K562 (cell line): Measurements from ENCODE around the gene MAD2L1BP. TPM values are rescaled to one million over a fixed set of nuclear protein-coding genes. Genes with fewer than 3 reads are reported as not detected.
A peak's percentile ranks its signal among the peaks of the same experiment; 100 is the strongest.

ENCODE experiments used
- CBX1 ChIP-seq: sonication (generic); IDR thresholded peaks from 2 replicates; pipeline ENCODE4 v1.6.1; 2016; ENCODE audit warnings: antibody characterized with exemption, low read depth, mild to moderate bottlenecking
- ELF4 ChIP-seq: fragments of 450-650 bp; formaldehyde crosslinking; IDR thresholded peaks from 2 replicates; pipeline ENCODE4 v1.4.0; 2022; ENCODE audit warnings: missing genetic modification characterization
- FOSL1 ChIP-seq: fragments of 200-800 bp; sonication (Bioruptor generic); conservative IDR thresholded peaks from 2 replicates; pipeline ENCODE4 v1.6.1; 2016; ENCODE audit warnings: missing genetic modification characterization, missing compliant biosample characterization
- FOXM1 ChIP-seq, 2 experiments: fragments of 450-650 bp in 1 of 2; sonication (generic) in 1 of 2; formaldehyde crosslinking in 1 of 2; IDR thresholded peaks; 2 replicates each; pipeline versions ENCODE4 v1.6.1 to v1.9.0; 2017 to 2022; ENCODE audit warnings: low read depth in 2 of 2, mild to moderate bottlenecking in 2 of 2, missing genetic modification reagents in 1 of 2, moderate library complexity in 1 of 2
- GABPB1 ChIP-seq: sonication (generic); formaldehyde crosslinking; IDR thresholded peaks from 2 replicates; pipeline ENCODE4 v1.8.0; 2022; ENCODE audit warnings: mild to moderate bottlenecking, missing genetic modification reagents
- GTF2E2 ChIP-seq: fragments of 200-800 bp; sonication (Bioruptor generic); IDR thresholded peaks from 2 replicates; pipeline ENCODE4 v1.6.1; 2016; ENCODE audit warnings: missing genetic modification characterization, missing compliant biosample characterization
- KDM4B ChIP-seq, 2 experiments: fragments of 450-650 bp in 1 of 2; sonication (generic) in 1 of 2; IDR thresholded peaks; 2 replicates each; pipeline ENCODE4 v1.6.1; 2016 to 2017; ENCODE audit warnings: borderline replicate concordance in 2 of 2, antibody characterized with exemption in 1 of 2, low read depth in 1 of 2, mild to moderate bottlenecking in 1 of 2
- L3MBTL2 ChIP-seq: fragments of 450-650 bp; IDR thresholded peaks from 2 replicates; pipeline ENCODE4 v1.6.1; 2016; ENCODE audit warnings: mild to moderate bottlenecking, moderate library complexity
- MYBL2 ChIP-seq, 2 experiments: fragments of 450-650 bp in 1 of 2; sonication (generic) in 1 of 2; formaldehyde crosslinking in 1 of 2; IDR thresholded peaks; 2 replicates each; pipeline versions ENCODE4 v1.6.1 to v1.8.1; 2017 to 2022; ENCODE audit warnings: borderline replicate concordance in 1 of 2, inconsistent platforms in 1 of 2, low read depth in 1 of 2, mild to moderate bottlenecking in 1 of 2, missing genetic modification reagents in 1 of 2, moderate library complexity in 1 of 2
- NELFE ChIP-seq: IDR thresholded peaks from 2 replicates; pipeline ENCODE4 v1.6.1; 2011; ENCODE audit warnings: mild to moderate bottlenecking; ENCODE audit not compliant: insufficient read depth, insufficient read length
- NFXL1 ChIP-seq: fragments of 450-650 bp; formaldehyde crosslinking; IDR thresholded peaks from 2 replicates; pipeline ENCODE4 v1.4.0; 2021; ENCODE audit warnings: mild to moderate bottlenecking
- NR1H2 ChIP-seq: sonication (generic); formaldehyde crosslinking; IDR thresholded peaks from 2 replicates; pipeline ENCODE4 v1.4.0; 2020; ENCODE audit warnings: mild to moderate bottlenecking, missing genetic modification reagents
- NUFIP1 ChIP-seq: fragments of 450-650 bp; IDR thresholded peaks from 2 replicates; pipeline ENCODE4 v1.6.1; 2018; ENCODE audit not compliant: partially characterized antibody
- PHB2 ChIP-seq: fragments of 450-650 bp; IDR thresholded peaks from 2 replicates; pipeline ENCODE4 v1.6.1; 2017; ENCODE audit warnings: low read depth
- POLR2G ChIP-seq: fragments of 200-400 bp; formaldehyde crosslinking; IDR thresholded peaks from 2 replicates; pipeline ENCODE4 v1.6.1; 2017; ENCODE audit warnings: low read depth, mild to moderate bottlenecking, antibody characterized with exemption, low read length, moderate library complexity
- TAF7 ChIP-seq: fragments of 450-650 bp; IDR thresholded peaks from 2 replicates; pipeline ENCODE4 v1.6.1; 2016; ENCODE audit warnings: missing genetic modification characterization, missing compliant biosample characterization
- ZNF696 ChIP-seq: fragments of 250-450 bp; sonication (Bioruptor Pico); conservative IDR thresholded peaks from 2 replicates; pipeline ENCODE4 v1.4.0; 2020; ENCODE audit warnings: mild to moderate bottlenecking, moderate library complexity
- ZNF830 ChIP-seq: fragments of 250-450 bp; sonication (Bioruptor Pico); IDR thresholded peaks from 2 replicates; pipeline ENCODE4 v1.5.0; 2021; ENCODE audit warnings: mild to moderate bottlenecking
- polyA plus RNA-seq, 8 experiments: library from polyadenylated mRNA; depleted of rRNA in 4 of 8; stranded (reverse) in 5 of 8; unstranded in 3 of 8; fragments of >200 nt; fragmentation: Nextera tagmentation in 2 of 8; fragmentation: Illumina TruSeq in 1 of 8; extraction: Ambion mirVana in 2 of 8; extraction: Trizol in 1 of 8; gene quantifications; 2 replicates each; pipeline versions ENCODE4 v1.2.1 to v1.2.3, GENCODE V29; 2011 to 2014; ENCODE audit warnings: inconsistent platforms in 1 of 8, missing spikeins in 1 of 8
- total RNA-seq, 7 experiments: library from RNA; depleted of rRNA in 6 of 7; stranded (reverse); fragments of >200 nt in 6 of 7; fragmentation: Illumina TruSeq in 2 of 7; extraction: Trizol in 2 of 7; gene quantifications; 2 replicates each; pipeline versions ENCODE4 v1.2.1 to v1.2.3, GENCODE V29; 2011 to 2021; ENCODE audit warnings: low replicate concordance in 1 of 7
- TF ChIP-seq, protein P1 (sequence below): sonication (generic); formaldehyde crosslinking; IDR thresholded peaks from 2 replicates; pipeline ENCODE4 v1.8.0; 2022; ENCODE audit warnings: missing genetic modification reagents, mild to moderate bottlenecking, borderline replicate concordance
- TF ChIP-seq, protein P2 (sequence below): sonication (generic); formaldehyde crosslinking; IDR thresholded peaks from 2 replicates; pipeline ENCODE4 v1.8.0; 2023; ENCODE audit warnings: mild to moderate bottlenecking, missing genetic modification reagents
- TF ChIP-seq, protein P3 (sequence below): sonication (generic); formaldehyde crosslinking; IDR thresholded peaks from 2 replicates; pipeline ENCODE4 v1.8.0; 2022; ENCODE audit warnings: mild to moderate bottlenecking, missing genetic modification reagents, borderline replicate concordance
- TF ChIP-seq, protein P4 (sequence below), 2 experiments: fragments of 450-650 bp; IDR thresholded peaks; 2 replicates each; pipeline ENCODE4 v1.6.1; 2016

The MAD2L1BP gene
- total and polyA plus RNA-seq, 9 of the 15 experiments (the other 6 are each of a cell fraction or from before 2014, with no cell fraction given), result 69.7 to 321 (median 111) TPM

DNA sequence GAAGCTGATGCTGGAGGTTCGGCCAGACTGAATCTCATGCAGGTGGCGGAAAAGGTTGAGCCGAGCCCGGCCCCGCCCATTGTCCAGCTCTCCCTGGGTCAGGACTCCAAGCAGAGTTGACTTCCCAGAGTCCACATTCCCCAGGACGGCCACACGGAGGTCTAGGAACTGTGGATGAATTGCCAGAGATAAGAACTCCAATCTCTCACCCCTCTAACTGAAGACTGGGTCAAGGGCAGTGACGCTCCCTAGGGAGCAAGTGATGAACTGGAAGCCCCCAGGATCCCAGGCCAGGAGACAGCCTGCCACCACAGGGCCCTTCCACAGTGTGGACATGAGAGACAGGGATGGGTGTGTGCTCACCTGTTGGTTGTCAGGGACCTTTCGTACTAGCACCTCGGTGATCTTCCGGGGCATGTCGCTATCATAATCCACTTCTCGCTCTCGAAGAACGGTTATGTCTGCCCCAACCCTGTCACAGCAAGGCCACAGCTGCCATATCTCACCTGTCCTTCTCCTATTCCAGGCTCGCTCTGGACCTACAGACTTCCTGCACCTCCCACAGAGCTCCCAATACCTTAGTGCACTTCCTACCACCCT, 10.1 kb upstream of the MAD2L1BP start (continued):
- TF ChIP-seq ZNF830 (0 out of 2 replicates have a peak, but pooled peaks have one; percentile 84), POLR2G (peak; percentile 63), CBX1 (no peak), MYBL2 (IDR thresholded peaks at IDR 0.05; ENCODE audit: low read depth) (no peak), MYBL2 (CRISPR knock-in tag; IDR thresholded peaks at IDR 0.05; ENCODE audit: borderline replicate concordance) (no peak), KDM4B (IDR thresholded peaks at IDR 0.05; ENCODE audit: borderline replicate concordance in 2 of 2, low read depth in 1 of 2) (no peak), L3MBTL2 (no peak), NUFIP1 (no peak), GTF2E2 (tag) (no peak), NR1H2 (CRISPR knock-in tag) (no peak), NELFE (no peak), GABPB1 (CRISPR knock-in tag) (no peak), ELF4 (peak; percentile 62; the same call in 1 of the 2 replicates), FOSL1 (tag) (no peak), PHB2 (no peak), NFXL1 (CRISPR knock-in tag) (0 out of 2 replicates have a peak, but pooled peaks have one; percentile 30), TAF7 (tag) (0 out of 2 replicates have a peak, but pooled peaks have one; percentile 4), ZNF696 (no peak), FOXM1 (IDR thresholded peaks at IDR 0.05; ENCODE audit: low read depth) (no peak), FOXM1 (CRISPR knock-in tag; IDR thresholded peaks at IDR 0.05; ENCODE audit: low read depth) (no peak)
- TF ChIP-seq, protein P1, sequence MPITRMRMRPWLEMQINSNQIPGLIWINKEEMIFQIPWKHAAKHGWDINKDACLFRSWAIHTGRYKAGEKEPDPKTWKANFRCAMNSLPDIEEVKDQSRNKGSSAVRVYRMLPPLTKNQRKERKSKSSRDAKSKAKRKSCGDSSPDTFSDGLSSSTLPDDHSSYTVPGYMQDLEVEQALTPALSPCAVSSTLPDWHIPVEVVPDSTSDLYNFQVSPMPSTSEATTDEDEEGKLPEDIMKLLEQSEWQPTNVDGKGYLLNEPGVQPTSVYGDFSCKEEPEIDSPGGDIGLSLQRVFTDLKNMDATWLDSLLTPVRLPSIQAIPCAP, result no peak
- TF ChIP-seq, protein P2, sequence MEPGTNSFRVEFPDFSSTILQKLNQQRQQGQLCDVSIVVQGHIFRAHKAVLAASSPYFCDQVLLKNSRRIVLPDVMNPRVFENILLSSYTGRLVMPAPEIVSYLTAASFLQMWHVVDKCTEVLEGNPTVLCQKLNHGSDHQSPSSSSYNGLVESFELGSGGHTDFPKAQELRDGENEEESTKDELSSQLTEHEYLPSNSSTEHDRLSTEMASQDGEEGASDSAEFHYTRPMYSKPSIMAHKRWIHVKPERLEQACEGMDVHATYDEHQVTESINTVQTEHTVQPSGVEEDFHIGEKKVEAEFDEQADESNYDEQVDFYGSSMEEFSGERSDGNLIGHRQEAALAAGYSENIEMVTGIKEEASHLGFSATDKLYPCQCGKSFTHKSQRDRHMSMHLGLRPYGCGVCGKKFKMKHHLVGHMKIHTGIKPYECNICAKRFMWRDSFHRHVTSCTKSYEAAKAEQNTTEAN (CRISPR knock-in tag), result peak; percentile 29; the same call in 1 of the 2 replicates
- TF ChIP-seq, protein P3, sequence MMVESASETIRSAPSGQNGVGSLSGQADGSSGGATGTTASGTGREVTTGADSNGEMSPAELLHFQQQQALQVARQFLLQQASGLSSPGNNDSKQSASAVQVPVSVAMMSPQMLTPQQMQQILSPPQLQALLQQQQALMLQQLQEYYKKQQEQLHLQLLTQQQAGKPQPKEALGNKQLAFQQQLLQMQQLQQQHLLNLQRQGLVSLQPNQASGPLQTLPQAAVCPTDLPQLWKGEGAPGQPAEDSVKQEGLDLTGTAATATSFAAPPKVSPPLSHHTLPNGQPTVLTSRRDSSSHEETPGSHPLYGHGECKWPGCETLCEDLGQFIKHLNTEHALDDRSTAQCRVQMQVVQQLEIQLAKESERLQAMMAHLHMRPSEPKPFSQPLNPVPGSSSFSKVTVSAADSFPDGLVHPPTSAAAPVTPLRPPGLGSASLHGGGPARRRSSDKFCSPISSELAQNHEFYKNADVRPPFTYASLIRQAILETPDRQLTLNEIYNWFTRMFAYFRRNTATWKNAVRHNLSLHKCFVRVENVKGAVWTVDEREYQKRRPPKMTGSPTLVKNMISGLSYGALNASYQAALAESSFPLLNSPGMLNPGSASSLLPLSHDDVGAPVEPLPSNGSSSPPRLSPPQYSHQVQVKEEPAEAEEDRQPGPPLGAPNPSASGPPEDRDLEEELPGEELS, result 0 out of 2 replicates have a peak, but pooled peaks have one; percentile 19
- TF ChIP-seq, protein P4, sequence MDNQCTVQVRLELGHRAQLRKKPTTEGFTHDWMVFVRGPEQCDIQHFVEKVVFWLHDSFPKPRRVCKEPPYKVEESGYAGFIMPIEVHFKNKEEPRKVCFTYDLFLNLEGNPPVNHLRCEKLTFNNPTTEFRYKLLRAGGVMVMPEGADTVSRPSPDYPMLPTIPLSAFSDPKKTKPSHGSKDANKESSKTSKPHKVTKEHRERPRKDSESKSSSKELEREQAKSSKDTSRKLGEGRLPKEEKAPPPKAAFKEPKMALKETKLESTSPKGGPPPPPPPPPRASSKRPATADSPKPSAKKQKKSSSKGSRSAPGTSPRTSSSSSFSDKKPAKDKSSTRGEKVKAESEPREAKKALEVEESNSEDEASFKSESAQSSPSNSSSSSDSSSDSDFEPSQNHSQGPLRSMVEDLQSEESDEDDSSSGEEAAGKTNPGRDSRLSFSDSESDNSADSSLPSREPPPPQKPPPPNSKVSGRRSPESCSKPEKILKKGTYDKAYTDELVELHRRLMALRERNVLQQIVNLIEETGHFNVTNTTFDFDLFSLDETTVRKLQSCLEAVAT (IDR thresholded peaks at IDR 0.05), result no peak
